Mesendoderm (in vitro differentiated cells): ENCODE results near the gene COG3.

Source experiments
- DNase-seq: peaks from one replicate; pipeline ENCODE4 v3.0.0; 2013
- H2AK5ac ChIP-seq: 2 replicates; pipeline ENCODE4 v1.6.1; 2013; ENCODE audit warnings: low read length, inconsistent platforms
- H2BK120ac ChIP-seq: 2 replicates; pipeline ENCODE4 v1.6.1; 2013; ENCODE audit warnings: low read depth, mild to moderate bottlenecking, low read length, moderate library complexity, mixed read lengths
- H2BK15ac ChIP-seq: replicated peaks from 2 replicates; pipeline ENCODE4 v1.6.1; 2013; ENCODE audit warnings: low read depth, mild to moderate bottlenecking, moderate library complexity
- H2BK5ac ChIP-seq: 2 replicates; pipeline ENCODE4 v1.6.1; 2013; ENCODE audit warnings: low read length, inconsistent platforms
- H3K18ac ChIP-seq: 2 replicates; pipeline ENCODE4 v1.6.1; 2013; ENCODE audit warnings: mild to moderate bottlenecking, low read length, mixed read lengths
- H3K23ac ChIP-seq: one replicate; pipeline ENCODE4 v1.6.1; 2013; ENCODE audit warnings: low read length
- H3K27ac ChIP-seq: 2 replicates; pipeline ENCODE4 v1.5.1; 2013; ENCODE audit warnings: low read depth, mild to moderate bottlenecking, inconsistent platforms, low read length, moderate library complexity
- H3K27me3 ChIP-seq: 2 replicates; pipeline ENCODE4 v1.6.1; 2013; ENCODE audit warnings: low read length, control low read depth, mild to moderate bottlenecking, inconsistent platforms; ENCODE audit not compliant: insufficient read depth, poor library complexity
- H3K36me3 ChIP-seq: 2 replicates; pipeline ENCODE4 v1.6.1; 2013; ENCODE audit warnings: low read length, inconsistent platforms; ENCODE audit not compliant: control insufficient read depth, insufficient read depth
- H3K4ac ChIP-seq: one replicate; pipeline ENCODE4 v1.6.1; 2013; ENCODE audit warnings: low read depth, mild to moderate bottlenecking, low read length, moderate library complexity
- H3K4me1 ChIP-seq: 2 replicates; pipeline ENCODE4 v1.6.1; 2013; ENCODE audit warnings: low read depth, low read length, inconsistent platforms; ENCODE audit not compliant: control insufficient read depth
- H3K4me2 ChIP-seq: 2 replicates; pipeline ENCODE4 v1.6.1; 2013; ENCODE audit warnings: low read length
- H3K4me3 ChIP-seq: 2 replicates; pipeline ENCODE4 v1.5.1; 2013; ENCODE audit warnings: mild to moderate bottlenecking, low read length
- H3K56ac ChIP-seq: one replicate; pipeline ENCODE4 v1.6.1; 2013; ENCODE audit warnings: low read length
- H3K79me1 ChIP-seq: 2 replicates; pipeline ENCODE4 v1.6.1; 2013; ENCODE audit warnings: low read length, inconsistent platforms
- H3K79me2 ChIP-seq: 2 replicates; pipeline ENCODE4 v1.6.1; 2013; ENCODE audit warnings: mild to moderate bottlenecking, low read length; ENCODE audit not compliant: control insufficient read depth, insufficient read depth
- H3K9ac ChIP-seq: 2 replicates; pipeline ENCODE4 v1.6.1; 2013; ENCODE audit warnings: low read length, inconsistent platforms
- H4K5ac ChIP-seq: one replicate; pipeline ENCODE4 v1.6.1; 2013; ENCODE audit warnings: low read length
- H4K8ac ChIP-seq: one replicate; pipeline ENCODE4 v1.6.1; 2013; ENCODE audit warnings: low read depth, mild to moderate bottlenecking, control low read depth, low read length, moderate library complexity
- WGBS: extraction: QIAGEN DNeasy Blood & Tissue Kit; methylation state at CpG from one replicate; pipeline ENCODE4 v1.1.7; 2013; ENCODE audit warnings: low lambda C conversion rate, missing lambda C conversion rate; ENCODE audit not compliant: insufficient coverage; ENCODE audit errors: extremely low coverage; 5-methylcytosine and 5-hydroxymethylcytosine counted together

Gene COG3

DNA sequence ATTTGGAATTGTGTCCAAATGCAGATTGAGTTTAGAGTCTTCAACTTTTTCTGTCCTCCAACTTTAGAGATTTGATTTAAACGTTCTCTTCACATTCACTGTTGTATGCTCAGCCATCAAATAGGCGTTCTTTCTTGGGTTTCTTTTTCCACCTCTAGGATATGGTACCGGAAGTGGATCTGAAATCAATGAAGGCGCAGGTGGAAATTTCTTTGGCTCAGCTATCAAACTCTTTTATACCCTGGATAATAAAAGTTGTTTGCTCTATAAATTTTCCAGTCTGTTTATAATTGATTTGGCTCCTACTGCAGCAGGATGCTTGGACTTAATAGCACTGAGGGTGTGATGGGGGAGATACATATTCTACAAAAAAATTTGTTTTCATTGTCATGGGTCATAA, 1.6 kb downstream of the COG3 start:
- H4K5ac ChIP-seq: no peak overlapping the region
- no peak overlapping the region for H3K18ac ChIP-seq
- H2BK120ac ChIP-seq: no peak overlapping the region
- H3K56ac ChIP-seq: no peak overlapping the region
- no peaks in the 10 kb centered on the region for H3K36me3 ChIP-seq
- H3K4me3 ChIP-seq: no peak overlapping the region
- H3K79me1 ChIP-seq: peaks cover 11% of the 10 kb centered on the region
- no peak overlapping the region for H3K4me2 ChIP-seq
- H3K27ac ChIP-seq: no peak overlapping the region
- no peak overlapping the region for H4K8ac ChIP-seq
- H3K27me3 ChIP-seq: no peaks in the 10 kb centered on the region
- WGBS: no CpG with 5 or more reads among the region's 4 CpGs
- no peak overlapping the region for H3K23ac ChIP-seq
- no peak overlapping the region for H3K9ac ChIP-seq
- peaks cover 34% of the 10 kb centered on the region for H3K79me2 ChIP-seq
- no peak for DNase-seq
- H2AK5ac ChIP-seq: no peak overlapping the region
- no peak overlapping the region for H3K4ac ChIP-seq
- no peaks in the 10 kb centered on the region for H3K4me1 ChIP-seq
- H2BK15ac ChIP-seq: no peak overlapping the region
- H2BK5ac ChIP-seq: no peak overlapping the region

- DNase-seq: no peak
- Histone ChIP-seq H3K36me3 (no peaks in the 10 kb centered on the region), H2AK5ac (no peak overlapping the region), H3K27ac (no peak overlapping the region), H2BK15ac (no peak overlapping the region), H3K4ac (no peak overlapping the region), H3K18ac (no peak overlapping the region), H3K4me1 (no peaks in the 10 kb centered on the region), H4K8ac (no peak overlapping the region), H3K23ac (no peak overlapping the region), H3K4me3 (no peak overlapping the region), H3K79me2 (peaks cover 40% of the 10 kb centered on the region), H3K79me1 (peaks cover 13% of the 10 kb centered on the region), H3K4me2 (no peak overlapping the region), H3K9ac (no peak overlapping the region), H2BK120ac (no peak overlapping the region), H3K56ac (no peak overlapping the region), H4K5ac (no peak overlapping the region), H2BK5ac (no peak overlapping the region), H3K27me3 (no peaks in the 10 kb centered on the region)
- no CpG with 5 or more reads among the region's 1 CpG for WGBS
These were observed 3.9 kb downstream of the COG3 start for GRCh38 chr13:45468635-45469034.

DNA sequence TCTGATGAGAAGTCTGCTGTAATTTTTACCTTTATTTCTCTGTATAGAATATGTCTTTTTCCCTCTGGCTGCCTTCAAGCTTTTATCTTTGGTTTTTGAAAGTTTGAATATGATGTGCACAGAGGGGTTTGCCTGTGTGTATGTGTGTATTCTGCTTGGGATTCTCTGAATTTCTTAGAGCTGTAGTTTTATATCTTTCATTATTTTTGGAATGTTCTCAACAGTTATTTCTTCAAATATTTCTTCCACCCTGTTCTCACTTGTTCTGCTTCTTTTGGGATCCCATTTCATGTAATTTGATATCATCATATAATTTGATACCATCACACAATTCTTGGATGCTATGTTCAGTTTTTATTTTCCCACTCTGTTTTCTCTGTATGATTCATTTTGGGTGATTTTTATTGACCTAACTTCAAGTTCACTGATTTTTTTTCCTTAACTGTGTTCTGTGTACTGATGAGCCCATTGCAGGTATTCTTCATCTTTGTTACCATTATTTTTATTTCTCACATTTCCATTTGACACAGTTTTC, 7.5 kb downstream of the COG3 start:
- no peak overlapping the region for H3K23ac ChIP-seq
- no peak overlapping the region for H3K4ac ChIP-seq
- H3K56ac ChIP-seq: no peak overlapping the region
- H4K5ac ChIP-seq: no peak overlapping the region
- H4K8ac ChIP-seq: no peak overlapping the region
- no peak overlapping the region for H3K18ac ChIP-seq
- no peak overlapping the region for H3K9ac ChIP-seq
- peaks cover 16% of the 10 kb centered on the region for H3K79me1 ChIP-seq
- no peak overlapping the region for H3K27ac ChIP-seq
- no peak for DNase-seq
- no peak overlapping the region for H3K4me2 ChIP-seq
- no peak overlapping the region for H2BK15ac ChIP-seq
- no peaks in the 10 kb centered on the region for H3K27me3 ChIP-seq
- H2AK5ac ChIP-seq: no peak overlapping the region
- H2BK120ac ChIP-seq: no peak overlapping the region
- H2BK5ac ChIP-seq: no peak overlapping the region
- no peaks in the 10 kb centered on the region for H3K4me1 ChIP-seq
- H3K36me3 ChIP-seq: no peaks in the 10 kb centered on the region
- peaks cover 35% of the 10 kb centered on the region for H3K79me2 ChIP-seq
- H3K4me3 ChIP-seq: no peak overlapping the region

DNA sequence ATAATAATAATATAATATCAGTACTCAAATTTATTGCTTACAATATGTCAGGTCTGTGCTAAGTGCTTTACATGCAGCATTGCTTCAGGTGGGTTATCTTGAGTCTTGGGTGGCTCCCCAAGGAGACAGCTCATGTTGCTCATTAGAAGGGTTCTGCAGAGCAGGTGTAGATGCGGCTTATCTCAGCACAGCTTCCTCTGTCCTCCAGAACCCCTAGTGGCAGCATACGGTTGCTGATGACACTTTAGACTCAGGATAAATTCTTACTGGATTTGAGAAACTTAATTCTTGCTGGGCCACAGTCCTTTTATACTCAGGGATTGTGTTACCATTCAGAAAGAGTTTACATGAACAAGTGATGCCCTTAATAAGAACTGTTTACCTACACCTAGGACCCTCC, 8.9 kb downstream of the COG3 start:
- Histone ChIP-seq H3K4me2 (no peak overlapping the region), H2BK5ac (no peak overlapping the region), H4K8ac (no peak overlapping the region), H2BK15ac (no peak overlapping the region), H2AK5ac (no peak overlapping the region), H3K56ac (no peak overlapping the region), H3K27ac (no peak overlapping the region), H3K9ac (no peak overlapping the region), H3K79me2 (peaks cover 28% of the 10 kb centered on the region), H3K4me1 (no peaks in the 10 kb centered on the region), H3K23ac (no peak overlapping the region), H3K36me3 (no peaks in the 10 kb centered on the region), H3K18ac (no peak overlapping the region), H4K5ac (no peak overlapping the region), H3K79me1 (peaks cover 14% of the 10 kb centered on the region), H2BK120ac (no peak overlapping the region), H3K27me3 (no peaks in the 10 kb centered on the region), H3K4ac (no peak overlapping the region), H3K4me3 (no peak overlapping the region)
- WGBS: no CpG with 5 or more reads among the region's 2 CpGs
- peak; percentile 71 for DNase-seq

GRCh38 chr13:45474584-45475454, 10.1 kb downstream of the COG3 start:
- no peak overlapping the region for H3K4me2 ChIP-seq
- no peak overlapping the region for H3K23ac ChIP-seq
- no peak overlapping the region for H3K4me3 ChIP-seq
- H3K36me3 ChIP-seq: no peaks in the 10 kb centered on the region
- H2BK120ac ChIP-seq: no peak overlapping the region
- no peak for DNase-seq
- no peak overlapping the region for H2AK5ac ChIP-seq
- H3K4me1 ChIP-seq: no peaks in the 10 kb centered on the region
- no peak overlapping the region for H4K5ac ChIP-seq
- no peak overlapping the region for H3K27ac ChIP-seq
- no CpG with 5 or more reads among the region's 3 CpGs for WGBS
- H2BK15ac ChIP-seq: no peak overlapping the region
- peaks cover 17% of the 10 kb centered on the region for H3K79me1 ChIP-seq
- no peak overlapping the region for H4K8ac ChIP-seq
- H3K79me2 ChIP-seq: peaks cover 26% of the 10 kb centered on the region
- H3K4ac ChIP-seq: no peak overlapping the region
- no peak overlapping the region for H3K18ac ChIP-seq
- H3K27me3 ChIP-seq: no peaks in the 10 kb centered on the region
- H2BK5ac ChIP-seq: no peak overlapping the region
- no peak overlapping the region for H3K56ac ChIP-seq
- H3K9ac ChIP-seq: no peak overlapping the region

DNA sequence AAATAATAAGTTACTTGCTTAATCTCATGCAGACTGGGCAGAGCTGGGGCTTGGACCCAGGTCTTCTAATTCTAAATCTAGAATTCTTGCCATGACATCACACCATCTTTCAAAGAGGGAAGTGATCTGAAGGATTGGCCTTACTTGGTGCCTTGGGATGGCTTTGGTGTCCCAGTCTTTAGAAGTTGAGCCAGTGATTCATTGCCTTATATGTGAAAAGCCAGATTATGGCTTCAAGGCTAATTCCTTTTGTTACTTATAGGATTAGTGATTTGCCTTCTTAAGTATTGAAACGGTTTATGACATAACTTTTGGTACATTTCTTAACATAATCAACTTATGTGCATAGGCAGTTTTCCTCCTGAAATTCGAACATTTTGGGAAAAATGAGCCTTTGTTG, 14.9 kb downstream of the COG3 start:
- Histone ChIP-seq H3K27me3 (no peaks in the 10 kb centered on the region), H3K4me2 (no peak overlapping the region), H3K36me3 (no peaks in the 10 kb centered on the region), H3K9ac (no peak overlapping the region), H3K79me1 (peaks cover 9% of the 10 kb centered on the region), H3K4me1 (no peaks in the 10 kb centered on the region), H4K8ac (no peak overlapping the region), H2BK15ac (no peak overlapping the region), H4K5ac (no peak overlapping the region), H2AK5ac (no peak overlapping the region), H3K79me2 (peaks cover 8% of the 10 kb centered on the region), H3K23ac (no peak overlapping the region), H3K4me3 (no peak overlapping the region), H2BK5ac (no peak overlapping the region), H3K56ac (no peak overlapping the region), H3K27ac (no peak overlapping the region), H3K4ac (no peak overlapping the region), H3K18ac (no peak overlapping the region), H2BK120ac (no peak overlapping the region)
- no peak for DNase-seq
- WGBS: no CpG with 5 or more reads among the region's 2 CpGs
